ENCODE measurements around the gene TNRC6C. TPM values are rescaled to one million over a fixed set of nuclear protein-coding genes. Genes with fewer than 3 reads are reported as not detected.

TNRC6C gene
- total RNA-seq, 4 donors from 2014 or later = 9.1 to 32.7 (median 14.3) TPM

DNA sequence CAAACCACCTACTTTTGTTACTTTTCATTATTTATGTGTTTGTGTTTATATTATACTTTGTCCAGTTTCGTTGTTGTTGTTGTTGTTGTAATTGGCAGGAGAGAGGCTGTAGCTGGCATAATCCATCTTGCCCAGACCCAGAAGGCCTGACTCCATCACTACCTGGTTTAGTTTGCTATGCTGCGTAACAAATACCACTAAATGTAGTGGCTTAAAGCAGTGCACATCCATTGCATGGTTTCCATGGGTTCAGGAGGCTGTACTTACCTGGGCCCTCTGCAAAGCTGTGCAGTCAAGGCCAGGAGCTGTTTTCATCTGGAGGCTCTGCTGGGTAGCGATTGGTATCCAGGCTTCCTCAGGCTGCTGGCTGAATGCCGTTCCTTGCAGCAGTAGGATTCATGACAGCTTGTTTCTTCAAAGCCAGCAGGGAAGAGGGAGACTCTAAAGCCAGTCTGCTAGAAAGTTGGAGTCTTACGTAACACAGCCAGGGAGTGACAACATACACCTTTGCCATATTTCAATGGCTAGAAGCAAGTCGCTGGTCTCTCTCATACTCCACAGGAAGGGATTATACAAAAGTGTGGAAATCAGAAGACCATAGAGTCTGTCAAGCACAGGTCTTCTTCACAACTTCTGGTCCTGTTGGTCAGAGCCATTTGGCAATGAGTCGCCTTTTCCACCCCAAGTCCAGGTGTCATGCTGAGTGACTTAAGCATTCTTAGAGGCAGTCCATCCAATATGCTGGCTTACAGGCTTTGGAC, 41.1 kb downstream of the TNRC6C start:
- DNase-seq = no peak
- no peak for TF ChIP-seq POLR2A (IDR thresholded peaks at IDR 0.05)
- TF ChIP-seq, protein P1, sequence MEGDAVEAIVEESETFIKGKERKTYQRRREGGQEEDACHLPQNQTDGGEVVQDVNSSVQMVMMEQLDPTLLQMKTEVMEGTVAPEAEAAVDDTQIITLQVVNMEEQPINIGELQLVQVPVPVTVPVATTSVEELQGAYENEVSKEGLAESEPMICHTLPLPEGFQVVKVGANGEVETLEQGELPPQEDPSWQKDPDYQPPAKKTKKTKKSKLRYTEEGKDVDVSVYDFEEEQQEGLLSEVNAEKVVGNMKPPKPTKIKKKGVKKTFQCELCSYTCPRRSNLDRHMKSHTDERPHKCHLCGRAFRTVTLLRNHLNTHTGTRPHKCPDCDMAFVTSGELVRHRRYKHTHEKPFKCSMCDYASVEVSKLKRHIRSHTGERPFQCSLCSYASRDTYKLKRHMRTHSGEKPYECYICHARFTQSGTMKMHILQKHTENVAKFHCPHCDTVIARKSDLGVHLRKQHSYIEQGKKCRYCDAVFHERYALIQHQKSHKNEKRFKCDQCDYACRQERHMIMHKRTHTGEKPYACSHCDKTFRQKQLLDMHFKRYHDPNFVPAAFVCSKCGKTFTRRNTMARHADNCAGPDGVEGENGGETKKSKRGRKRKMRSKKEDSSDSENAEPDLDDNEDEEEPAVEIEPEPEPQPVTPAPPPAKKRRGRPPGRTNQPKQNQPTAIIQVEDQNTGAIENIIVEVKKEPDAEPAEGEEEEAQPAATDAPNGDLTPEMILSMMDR (IDR thresholded peaks at IDR 0.05) = no peak
- no peak overlapping the region for H3K27ac ChIP-seq
- no peaks in the 10 kb centered on the region for H3K27me3 ChIP-seq
- 94 to 98% methylated on average over 7 of the region's 7 CpGs for WGBS, 2 donors
- H3K36me3 ChIP-seq = no peaks in the 10 kb centered on the region
- H3K9me3 ChIP-seq = no peaks in the 10 kb centered on the region
- intact Hi-C loops (cut with DNase I) = no loop called here
- H3K4me1 ChIP-seq = peaks cover 21 to 28% of the 10 kb centered on the region in 2 donors
- H3K4me3 ChIP-seq (replicated peaks in 1 of 3) = no peak overlapping the region

DNA sequence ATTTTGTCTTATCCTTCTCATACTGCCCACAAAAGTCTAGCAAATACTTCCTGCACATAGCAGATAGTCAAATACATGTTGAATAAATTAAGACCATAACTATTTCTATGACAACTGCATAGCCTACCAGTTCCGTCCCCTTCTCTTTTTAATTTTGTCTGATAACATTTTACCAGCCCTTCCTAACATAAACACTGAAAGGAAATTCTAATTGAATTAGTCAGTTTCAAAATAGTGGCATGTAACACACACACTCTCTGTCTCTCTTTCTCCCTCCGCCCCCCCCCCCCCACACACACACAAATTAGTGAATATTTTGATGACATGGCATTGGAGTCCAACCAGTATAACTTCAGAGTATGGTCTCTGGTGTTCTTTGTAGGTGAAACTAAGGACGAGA, 41.8 kb downstream of the TNRC6C start:
- Histone ChIP-seq H3K27me3 (no peaks in the 10 kb centered on the region), H3K9me3 (no peaks in the 10 kb centered on the region), H3K27ac (no peak overlapping the region), H3K4me1 (peaks cover 20 to 21% of the 10 kb centered on the region in 2 donors), H3K4me3 (replicated peaks in 1 of 3) (no peak overlapping the region), H3K36me3 (no peaks in the 10 kb centered on the region)
- DNase-seq = no peak
- intact Hi-C loops (cut with DNase I) = no loop called here
- no peak for TF ChIP-seq POLR2A (IDR thresholded peaks at IDR 0.05)
- TF ChIP-seq, protein P1 (IDR thresholded peaks at IDR 0.05) = no peak
- WGBS, 2 donors = 85 to 87% methylated on average over 3 of the region's 3 CpGs

DNA sequence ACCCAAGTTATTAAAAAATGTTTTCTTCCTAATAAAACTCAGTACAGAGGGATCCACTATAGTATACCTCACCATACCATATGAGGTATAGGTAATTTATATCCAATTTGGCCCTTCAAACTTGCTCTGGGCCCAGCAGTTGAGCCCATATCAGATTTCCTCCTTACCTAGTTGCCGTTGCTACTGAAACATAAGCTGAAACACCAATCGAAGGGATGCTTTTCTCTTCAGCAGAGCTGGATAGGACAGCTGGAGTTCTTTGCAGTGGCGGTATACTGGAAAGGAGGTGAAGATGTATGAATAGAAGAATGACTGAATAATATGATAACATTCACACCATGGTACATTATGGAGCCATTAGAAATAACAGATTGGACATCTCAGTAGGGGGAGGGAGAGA, 42.7 kb downstream of the TNRC6C start:
- H3K36me3 ChIP-seq = no peaks in the 10 kb centered on the region
- no peak overlapping the region for H3K4me3 ChIP-seq (replicated peaks in 1 of 3)
- no peaks in the 10 kb centered on the region for H3K9me3 ChIP-seq
- TF ChIP-seq, protein P1 (IDR thresholded peaks at IDR 0.05) = no peak
- no peak for TF ChIP-seq POLR2A (IDR thresholded peaks at IDR 0.05)
- 78 to 89% methylated on average over 3 of the region's 3 CpGs for WGBS, 2 donors
- no peaks in the 10 kb centered on the region for H3K27me3 ChIP-seq
- intact Hi-C loops (cut with DNase I) = no loop called here
- peaks cover 12% of the 10 kb centered on the region in 2 donors for H3K4me1 ChIP-seq
- DNase-seq = no peak
- no peak overlapping the region for H3K27ac ChIP-seq

DNA sequence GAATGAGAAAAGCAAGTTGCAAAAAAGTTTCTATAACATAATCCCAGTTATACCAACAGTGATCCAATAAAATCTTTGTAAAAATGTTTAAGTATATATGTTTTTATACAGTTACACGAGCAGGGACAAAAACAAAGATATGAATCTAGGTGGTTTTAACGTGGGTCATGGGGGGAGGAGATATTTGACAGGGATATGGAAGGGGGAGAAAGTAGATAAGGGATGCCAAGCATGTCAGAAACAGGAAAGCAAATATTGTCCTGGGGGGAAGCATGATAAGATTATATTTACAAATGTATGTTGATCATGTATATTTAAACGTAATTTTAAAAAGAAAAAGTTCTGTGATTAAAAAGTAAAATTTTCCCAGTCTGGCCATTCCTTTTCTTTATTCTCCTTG, 43.1 kb downstream of the TNRC6C start:
- no peaks in the 10 kb centered on the region for H3K36me3 ChIP-seq
- TF ChIP-seq POLR2A (IDR thresholded peaks at IDR 0.05) = no peak
- TF ChIP-seq, protein P1 (IDR thresholded peaks at IDR 0.05) = no peak
- no peaks in the 10 kb centered on the region for H3K27me3 ChIP-seq

DNA sequence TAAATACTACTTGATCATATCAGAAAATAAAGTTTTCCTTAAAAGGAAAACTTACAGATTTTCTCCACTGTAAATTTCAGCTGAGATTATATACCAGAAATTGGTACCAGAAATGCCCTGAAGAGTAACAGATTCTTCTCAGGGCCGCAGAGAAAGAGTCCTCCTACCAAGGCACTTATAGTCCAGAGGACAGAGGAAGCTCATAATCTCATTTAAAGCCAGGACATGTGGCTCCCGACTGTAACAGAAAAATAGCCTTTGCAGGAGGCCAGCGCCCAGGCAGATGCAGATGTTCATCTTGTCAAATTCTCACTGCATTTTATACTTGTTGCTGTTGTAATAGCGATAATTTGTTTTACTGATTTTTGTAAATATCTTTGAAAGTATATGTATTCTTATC, 43.7 kb downstream of the TNRC6C start:
- no peak overlapping the region for H3K27ac ChIP-seq
- H3K4me3 ChIP-seq (replicated peaks in 1 of 3) = no peak overlapping the region
- no peak for DNase-seq
- H3K36me3 ChIP-seq = no peaks in the 10 kb centered on the region
- H3K9me3 ChIP-seq = no peaks in the 10 kb centered on the region
- no peaks in the 10 kb centered on the region for H3K27me3 ChIP-seq
- intact Hi-C loops (cut with DNase I) = no loop called here
- no peak for TF ChIP-seq POLR2A (IDR thresholded peaks at IDR 0.05)
- 94 to 95% methylated on average over 4 of the region's 4 CpGs for WGBS, 2 donors
- H3K4me1 ChIP-seq = peaks cover 6 to 7% of the 10 kb centered on the region in 2 donors

More for the DNA sequence above, 43.1 kb downstream of the TNRC6C start:
- no peak for DNase-seq
- Histone ChIP-seq H3K27ac (no peak overlapping the region), H3K4me3 (replicated peaks in 1 of 3) (no peak overlapping the region), H3K4me1 (peaks cover 8% of the 10 kb centered on the region in 2 donors), H3K9me3 (no peaks in the 10 kb centered on the region)
- intact Hi-C loops (cut with DNase I) = no loop called here
- WGBS, 2 donors = 75 to 77% methylated on average over 3 of the region's 3 CpGs
